Limb (tissue), 2 donors: ENCODE results near the gene RELN.

Experiments used
- DNase-seq, 2 donors: peaks; one replicate each; pipeline ENCODE4 v3.0.0-alpha.2; 2016; ENCODE audit errors: extremely low spot score in 2 of 2

The RELN gene

DNA sequence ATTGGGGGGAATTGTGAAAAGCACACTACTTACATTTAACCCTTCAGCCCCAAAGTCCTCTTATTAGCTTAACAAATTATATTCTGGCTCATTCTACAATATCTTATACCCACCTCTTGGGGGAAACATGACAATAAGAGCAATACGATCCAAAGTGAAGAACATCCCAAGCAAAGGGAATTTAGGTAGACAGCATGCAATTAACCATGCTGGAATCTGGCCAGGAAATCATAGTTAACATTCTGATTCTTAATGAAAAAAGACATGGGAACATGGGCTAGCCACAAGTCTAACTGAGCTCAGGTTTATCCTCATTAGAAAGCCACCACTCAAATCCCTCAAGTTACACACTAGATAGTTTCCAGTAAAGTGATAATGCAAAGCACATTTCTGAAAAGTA, 301.5 kb downstream of the RELN start:
- no peak for DNase-seq

DNA sequence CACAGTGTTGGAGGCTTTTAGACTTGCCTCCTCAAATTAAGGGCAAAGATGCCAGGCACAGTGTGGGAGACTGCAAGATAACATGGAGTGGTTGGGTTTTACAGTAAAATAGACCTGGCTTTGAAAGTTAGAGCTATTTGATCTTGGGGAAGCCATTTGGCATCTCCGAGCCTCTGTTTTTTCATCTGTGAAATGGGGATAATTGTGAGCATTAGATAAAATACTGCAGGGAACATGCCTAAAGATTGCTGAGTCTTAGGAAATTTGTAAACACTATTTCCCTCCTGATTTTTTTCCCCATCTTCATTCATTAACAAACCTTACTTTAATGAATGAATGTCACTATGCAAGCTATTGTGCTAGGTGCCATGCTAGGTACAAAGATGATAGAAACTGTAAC, 302.2 kb downstream of the RELN start:
- no peak for DNase-seq

DNA sequence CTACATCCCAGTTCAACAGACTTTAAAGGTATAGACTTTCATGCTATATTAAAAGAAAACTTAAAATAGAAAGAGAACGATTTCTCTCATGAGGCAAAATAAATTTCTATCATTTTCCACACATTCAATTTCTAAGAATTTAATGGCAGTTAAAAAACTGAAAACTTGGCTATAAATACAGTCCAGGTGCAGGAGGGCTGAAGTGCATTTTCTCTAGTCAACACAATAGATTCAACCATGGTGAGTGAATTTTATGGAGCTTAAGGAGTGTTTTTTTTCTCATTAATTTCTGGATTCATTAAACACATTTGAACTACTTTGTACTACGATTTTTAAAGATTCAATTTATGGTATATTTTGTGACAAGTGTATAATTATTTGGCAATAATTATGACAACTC, 302.7 kb downstream of the RELN start:
- no peak for DNase-seq

- no peak for DNase-seq
These were observed 303.4 kb downstream of the RELN start for GRCh38 chr7:103686064-103686463.

GRCh38 chr7:103685646-103686045, 303.8 kb downstream of the RELN start:
- no peak for DNase-seq

DNA sequence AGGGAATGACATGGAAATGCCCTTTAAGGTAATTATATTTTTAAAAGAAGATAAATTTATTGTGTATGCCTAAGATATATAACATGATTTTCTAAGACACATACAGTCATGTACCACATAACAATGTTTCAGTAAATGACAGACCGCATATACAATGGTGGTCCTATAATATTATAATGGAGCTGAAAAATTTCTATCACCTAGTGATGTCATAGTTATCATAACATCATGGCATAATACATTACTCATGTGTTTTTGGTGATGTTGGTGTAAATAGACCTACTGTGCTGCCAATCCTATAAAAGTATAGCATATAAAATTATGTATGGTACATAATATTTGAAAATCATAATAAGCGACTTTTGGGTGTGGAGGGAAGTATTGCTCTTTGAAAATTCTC, 306.1 kb downstream of the RELN start:
- no peak for DNase-seq

- no peak for DNase-seq
These were observed 309.0 kb downstream of the RELN start for GRCh38 chr7:103680161-103681144.

DNA sequence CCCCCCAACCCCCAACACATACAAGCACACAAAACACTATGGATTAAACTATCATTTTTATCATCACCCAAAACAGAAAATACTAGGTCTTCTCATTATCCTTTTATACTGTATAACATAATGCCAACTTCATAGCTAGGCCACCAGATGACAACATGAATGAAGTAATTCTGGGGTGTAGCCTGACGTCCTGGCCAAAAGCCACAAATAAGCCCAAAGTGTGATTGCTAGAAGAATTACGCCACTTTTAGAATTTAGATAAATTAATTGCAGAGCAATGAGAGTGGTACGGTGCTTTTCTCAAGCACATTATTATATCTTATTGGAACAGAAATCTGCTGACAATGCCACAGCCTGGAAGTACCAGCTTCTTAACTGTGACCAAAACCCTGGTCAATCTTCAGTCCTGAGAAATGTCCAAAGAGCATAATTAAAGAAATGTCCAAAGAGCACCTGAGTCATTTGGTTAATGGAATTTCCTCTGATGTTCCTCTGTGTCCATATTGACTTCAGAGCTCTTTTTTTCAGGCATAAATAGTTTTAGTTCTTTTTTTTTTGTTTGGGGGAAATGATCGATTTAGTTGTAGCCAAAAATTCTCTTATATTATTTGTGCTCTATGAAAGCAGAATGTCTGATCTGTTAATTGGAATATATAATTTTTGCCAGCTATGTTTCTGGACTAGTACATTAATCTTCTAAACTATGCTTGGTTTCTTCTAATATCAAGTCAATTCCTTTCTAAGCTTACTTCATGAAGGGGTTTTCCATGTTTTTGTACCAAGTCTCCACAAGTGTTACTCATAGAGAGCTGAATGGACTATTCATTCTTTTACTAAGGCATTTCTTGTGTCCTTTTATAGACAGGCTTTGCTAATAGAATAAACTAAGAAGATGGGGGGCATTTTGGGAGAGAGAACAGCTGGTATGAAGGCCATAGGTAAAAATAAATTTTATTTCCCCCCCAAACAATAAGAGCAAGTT, 310.0 kb downstream of the RELN start:
- DNase-seq = no peak

- no peak for DNase-seq
These were observed 321.0 kb downstream of the RELN start for GRCh38 chr7:103668279-103668941.

DNA sequence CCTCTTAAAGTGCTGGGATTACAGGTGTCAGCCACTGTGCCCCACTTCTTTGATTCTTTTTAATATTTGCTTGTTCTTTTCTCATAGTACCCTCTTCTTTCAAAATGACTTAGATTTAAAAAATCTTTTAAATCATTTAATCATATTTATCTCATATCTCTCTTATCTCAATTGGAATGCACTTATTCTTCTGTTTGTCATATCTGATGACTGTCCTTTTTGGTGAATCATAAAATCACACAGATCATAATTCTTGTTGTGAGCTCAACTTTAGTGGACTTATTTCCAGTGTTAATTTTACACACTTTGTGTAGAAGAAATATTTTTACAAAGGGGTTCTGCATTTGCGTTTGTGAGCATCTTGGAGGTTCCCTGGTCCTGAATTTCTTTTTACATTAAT, 323.1 kb downstream of the RELN start:
- no peak for DNase-seq

DNA sequence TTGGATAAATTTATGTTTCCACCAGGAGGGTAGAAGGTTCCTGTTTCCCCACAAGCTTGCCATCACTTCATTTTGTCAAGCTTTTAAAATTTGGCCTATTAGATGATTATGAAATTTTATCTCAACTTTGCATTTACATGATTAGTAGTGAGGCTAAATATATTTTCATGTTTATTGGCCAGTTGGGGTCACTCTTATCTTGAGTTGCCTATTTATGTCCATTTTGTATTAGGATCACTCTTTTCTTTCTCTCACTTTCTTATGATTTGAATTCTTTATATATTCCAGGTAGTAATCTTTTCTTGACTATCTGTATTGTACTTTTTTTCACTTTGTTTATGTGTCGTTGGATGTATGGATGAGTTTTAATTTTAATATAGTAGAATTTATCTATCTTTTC, 324.9 kb downstream of the RELN start:
- DNase-seq = no peak

DNA sequence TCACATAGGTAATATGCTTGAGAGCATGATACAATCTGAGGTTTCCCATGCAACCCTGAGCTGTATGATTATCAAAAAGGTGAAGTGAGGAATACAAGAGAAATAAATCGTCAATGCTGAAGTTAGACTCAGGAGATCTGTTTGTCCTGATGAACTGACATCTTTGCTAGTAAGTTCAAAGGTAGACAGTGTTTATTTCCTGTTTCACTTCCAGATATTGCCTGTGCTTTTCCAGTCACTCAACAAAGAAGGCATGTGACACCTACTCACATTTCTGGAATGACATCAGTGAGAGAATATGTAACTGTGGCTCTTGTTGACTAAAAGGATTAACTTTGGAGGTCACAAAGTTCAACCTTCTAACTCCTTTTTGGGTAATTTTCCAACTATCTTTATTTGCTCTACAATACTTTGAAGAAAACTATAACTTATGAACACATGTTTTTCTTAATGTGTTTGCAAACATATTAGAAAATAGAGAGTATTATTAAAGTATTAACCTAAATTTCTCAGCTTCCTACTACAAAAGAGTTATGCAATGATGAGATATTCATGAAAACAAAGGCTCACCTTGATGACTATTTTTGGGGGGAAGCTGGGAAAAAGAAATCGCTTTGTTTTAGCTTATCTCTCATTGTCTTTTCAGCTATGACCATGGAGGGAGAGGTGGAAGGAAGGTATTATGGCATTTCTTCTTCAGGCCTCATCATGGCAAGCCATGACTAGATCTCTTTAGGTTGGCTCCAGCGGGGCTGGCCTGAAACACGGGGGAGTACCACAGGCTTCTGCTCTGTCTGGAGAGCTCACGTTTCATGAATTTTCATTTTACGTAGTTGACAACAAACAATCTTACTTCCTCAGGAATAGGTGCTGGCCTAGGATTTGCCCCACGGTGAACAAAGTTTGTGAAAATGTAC, 328.7 kb downstream of the RELN start:
- no peak for DNase-seq

DNA sequence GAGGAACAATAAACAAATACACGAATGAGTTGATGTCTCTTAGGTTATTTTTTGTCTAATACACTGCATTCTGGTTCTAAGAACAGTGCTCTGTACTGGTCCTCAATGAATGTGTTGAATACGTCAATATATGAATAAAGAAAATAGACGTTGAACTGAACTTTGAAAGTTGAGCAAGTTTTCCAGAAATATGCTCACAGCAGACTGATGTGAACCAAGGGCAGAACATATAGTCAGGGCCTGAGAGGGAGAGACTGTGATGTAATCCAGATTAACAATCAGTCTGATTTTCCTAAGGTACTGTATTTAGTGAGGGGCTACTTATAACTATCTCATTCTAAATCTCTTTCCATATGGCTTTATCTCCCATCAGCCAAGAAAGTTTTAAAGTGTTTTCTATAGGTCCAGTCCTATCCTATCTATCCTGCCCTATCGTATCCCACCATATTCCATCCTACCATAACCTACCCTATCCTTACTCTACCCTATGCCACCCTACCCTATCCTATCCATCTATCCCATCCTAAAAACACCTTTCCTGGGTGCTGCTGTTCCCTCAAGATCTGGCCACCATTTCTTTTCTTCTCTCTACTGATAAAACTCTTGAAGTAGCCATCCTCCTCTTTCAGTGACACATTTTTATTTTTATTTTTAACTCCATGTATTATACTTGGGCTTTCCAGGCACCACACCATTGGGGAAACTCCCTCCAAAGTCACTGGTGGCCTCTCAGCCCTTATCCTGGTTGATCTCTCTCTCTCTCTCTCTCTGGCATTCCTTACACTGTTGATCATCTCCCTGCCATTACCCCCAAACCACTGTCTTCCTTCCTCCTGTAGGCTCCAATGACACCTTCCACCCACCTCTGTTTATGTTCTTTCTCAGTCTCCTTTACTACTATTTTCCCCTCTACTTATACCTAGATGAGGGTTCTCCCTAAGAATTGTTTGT, 331.1 kb downstream of the RELN start:
- DNase-seq = no peak

GRCh38 chr7:103657474-103657894, 332.0 kb downstream of the RELN start:
- no peak for DNase-seq

GRCh38 chr7:103656221-103656620, 333.2 kb downstream of the RELN start:
- no peak for DNase-seq

GRCh38 chr7:103651593-103652377, 337.7 kb downstream of the RELN start:
- no peak for DNase-seq

DNA sequence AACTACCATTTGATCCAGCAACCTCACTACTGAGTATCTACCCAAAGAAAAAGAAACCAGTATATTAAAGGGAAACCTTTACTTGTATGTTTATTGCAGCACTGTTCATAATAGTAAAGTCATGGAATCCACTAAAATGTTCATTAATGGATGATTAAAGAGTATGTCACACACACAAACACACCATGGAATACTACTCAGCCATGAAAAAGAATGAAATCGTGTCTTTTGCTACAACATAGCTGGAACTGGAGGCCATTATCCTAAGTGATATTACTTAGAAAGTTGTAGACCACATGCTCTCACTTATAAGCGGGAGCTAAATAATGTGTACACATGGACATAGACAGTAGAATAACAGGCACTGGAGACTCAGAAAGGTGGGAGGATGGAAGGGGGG, 340.4 kb downstream of the RELN start:
- no peak for DNase-seq

GRCh38 chr7:103648135-103648534, 341.3 kb downstream of the RELN start:
- no peak for DNase-seq

- no peak for DNase-seq
These were observed 345.1 kb downstream of the RELN start for GRCh38 chr7:103644319-103644718.
